Parathyroid adenoma (tissue), 2 donors: ENCODE results near the gene ERMARD.

Experiments used
- H2AFZ ChIP-seq: fragments of 300-600 bp; sonication (generic); one replicate; pipeline ENCODE4 v1.7.0; 2017; ENCODE audit warnings: antibody characterized with exemption, mild to moderate bottlenecking
- H3K27ac ChIP-seq: fragments of 300-600 bp; sonication (generic); one replicate; pipeline ENCODE4 v1.7.0; 2017
- H3K27me3 ChIP-seq: fragments of 300-600 bp; sonication (generic); one replicate; pipeline ENCODE4 v1.7.0; 2017; ENCODE audit warnings: low read length; ENCODE audit not compliant: control insufficient read depth, insufficient read depth
- H3K36me3 ChIP-seq: fragments of 300-600 bp; sonication (generic); one replicate; pipeline ENCODE4 v1.7.0; 2017; ENCODE audit warnings: low read length; ENCODE audit not compliant: control insufficient read depth, insufficient read depth
- H3K4me1 ChIP-seq: fragments of 300-600 bp; sonication (generic); one replicate; pipeline ENCODE4 v1.7.0; 2017; ENCODE audit warnings: control low read depth
- H3K4me2 ChIP-seq: fragments of 300-600 bp; sonication (generic); one replicate; pipeline ENCODE4 v1.7.0; 2017; ENCODE audit warnings: low read length
- H3K4me3 ChIP-seq: fragments of 300-600 bp; sonication (generic); one replicate; pipeline ENCODE4 v1.7.0; 2017; ENCODE audit warnings: low read depth, low read length
- H3K79me2 ChIP-seq: fragments of 300-600 bp; sonication (generic); one replicate; pipeline ENCODE4 v1.7.0; 2017; ENCODE audit warnings: control low read depth
- H3K9ac ChIP-seq: fragments of 300-600 bp; sonication (generic); one replicate; pipeline ENCODE4 v1.7.0; 2017; ENCODE audit warnings: mild to moderate bottlenecking
- H3K9me3 ChIP-seq: fragments of 300-600 bp; sonication (generic); one replicate; pipeline ENCODE4 v1.7.0; 2017; ENCODE audit warnings: low read length; ENCODE audit not compliant: control insufficient read depth
- CTCF ChIP-seq: fragments of 300-600 bp; sonication (generic); IDR thresholded peaks from one replicate; pipeline ENCODE4 v1.7.0; 2017; ENCODE audit warnings: antibody characterized with exemption, mild to moderate bottlenecking
- donor health status: primary hyperparathyroidism.

ERMARD gene

GRCh38 chr6:169800668-169801395 lies 49.4 kb downstream of the ERMARD start:
- Histone ChIP-seq H3K27ac (no peak overlapping the region), H3K4me1 (no peaks in the 10 kb centered on the region), H3K9ac (no peak overlapping the region), H3K4me2 (no peak overlapping the region), H2AFZ (no peak overlapping the region), H3K9me3 (no peaks in the 10 kb centered on the region), H3K4me3 (no peak overlapping the region), H3K27me3 (no peaks in the 10 kb centered on the region), H3K36me3 (no peaks in the 10 kb centered on the region), H3K79me2 (no peaks in the 10 kb centered on the region)
- TF ChIP-seq CTCF, result no peak

DNA sequence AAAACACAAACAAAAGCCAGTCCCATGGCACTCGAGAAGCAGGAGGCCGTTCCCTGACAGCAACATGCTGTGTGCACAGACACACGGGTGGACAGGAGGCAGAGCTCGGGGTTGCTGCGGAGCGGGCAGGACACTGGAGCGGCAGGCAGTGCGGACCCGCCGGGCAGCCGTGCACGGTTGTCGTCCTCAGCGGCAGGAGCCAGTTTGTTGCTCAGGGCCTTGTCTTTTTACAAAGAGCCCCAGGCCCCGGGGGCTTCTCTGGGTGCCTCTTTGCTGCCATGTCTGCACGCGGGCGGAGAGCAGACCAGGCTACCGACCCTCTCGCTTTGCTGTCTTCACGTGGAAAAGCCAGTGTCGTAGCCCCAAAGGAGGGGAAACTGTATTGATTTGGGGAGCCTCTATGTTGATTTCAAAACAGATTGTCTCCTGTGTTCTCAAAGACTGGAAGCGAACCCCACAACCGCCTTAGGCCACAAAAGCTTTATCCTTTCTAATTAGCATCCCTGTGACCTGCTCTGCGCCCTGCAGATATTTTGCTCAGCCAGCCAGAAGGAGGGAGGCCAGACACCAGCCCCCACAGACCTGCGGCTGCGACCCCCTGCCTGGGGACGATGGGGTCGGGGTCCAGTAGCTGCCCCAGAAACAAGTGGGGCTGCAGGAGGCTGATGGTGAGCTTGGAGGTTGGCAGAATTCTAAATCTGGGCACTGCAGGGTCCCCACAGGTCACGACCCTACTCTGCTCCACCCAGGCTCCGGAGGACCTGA lies 50.2 kb downstream of the ERMARD start:
- Histone ChIP-seq H3K79me2 (no peaks in the 10 kb centered on the region), H3K27me3 (no peaks in the 10 kb centered on the region), H3K9ac (no peak overlapping the region), H3K4me2 (no peak overlapping the region), H2AFZ (no peak overlapping the region), H3K4me3 (no peak overlapping the region), H3K36me3 (no peaks in the 10 kb centered on the region), H3K27ac (no peak overlapping the region), H3K4me1 (no peaks in the 10 kb centered on the region), H3K9me3 (no peaks in the 10 kb centered on the region)
- no peak for TF ChIP-seq CTCF

- H3K9me3 ChIP-seq, result no peaks in the 10 kb centered on the region
- H3K4me3 ChIP-seq, result no peak overlapping the region
- no peak overlapping the region for H2AFZ ChIP-seq
- no peak overlapping the region for H3K9ac ChIP-seq
- H3K36me3 ChIP-seq, result no peaks in the 10 kb centered on the region
- TF ChIP-seq CTCF, result no peak
- H3K4me2 ChIP-seq, result no peak overlapping the region
- H3K27ac ChIP-seq, result no peak overlapping the region
- no peaks in the 10 kb centered on the region for H3K27me3 ChIP-seq
- no peaks in the 10 kb centered on the region for H3K4me1 ChIP-seq
- no peaks in the 10 kb centered on the region for H3K79me2 ChIP-seq
Measured at GRCh38 chr6:169802790-169803189, 51.4 kb downstream of the ERMARD start.

DNA sequence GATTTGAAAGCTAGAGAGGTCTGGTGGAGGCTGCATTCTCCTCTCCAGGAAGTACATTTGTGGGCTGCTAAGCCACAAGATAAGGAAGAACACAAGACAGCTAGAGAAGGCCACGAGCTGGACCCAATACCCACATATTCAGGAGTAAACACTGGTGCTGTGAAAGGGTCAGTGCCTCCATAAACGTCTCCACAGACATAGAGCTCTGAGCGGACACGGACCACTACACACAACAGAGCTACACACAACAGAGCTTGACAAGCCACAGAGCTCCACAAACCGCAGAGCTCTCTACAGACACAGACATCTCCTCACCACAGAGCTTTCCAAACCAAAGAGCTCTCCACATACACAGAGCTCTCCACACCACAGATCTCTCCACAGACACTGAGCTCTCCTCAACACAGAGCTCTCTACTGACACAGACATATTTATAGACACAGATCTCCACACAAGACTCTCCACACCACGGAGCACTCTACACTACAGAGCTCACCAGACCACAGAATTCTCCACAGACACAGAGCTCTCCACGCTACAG lies 51.9 kb downstream of the ERMARD start:
- Histone ChIP-seq H3K4me1 (no peaks in the 10 kb centered on the region), H3K79me2 (no peaks in the 10 kb centered on the region), H3K9ac (no peak overlapping the region), H3K27ac (no peak overlapping the region), H3K36me3 (no peaks in the 10 kb centered on the region), H2AFZ (no peak overlapping the region), H3K27me3 (no peaks in the 10 kb centered on the region), H3K4me2 (no peak overlapping the region), H3K9me3 (no peaks in the 10 kb centered on the region), H3K4me3 (no peak overlapping the region)
- TF ChIP-seq CTCF, result no peak
